ENCODE data around the gene HECTD1. TPM values are rescaled to one million over a fixed set of nuclear protein-coding genes. Genes with fewer than 3 reads are reported as not detected.
"Not testable (repeated sequence)": the region's sequence is repeated elsewhere in the genome, so short reads cannot be mapped to it uniquely, and the experiment has no call there.

HECTD1 gene
- total RNA-seq, 4 donors from 2014 or later = 177 to 224 (median 206) TPM

DNA sequence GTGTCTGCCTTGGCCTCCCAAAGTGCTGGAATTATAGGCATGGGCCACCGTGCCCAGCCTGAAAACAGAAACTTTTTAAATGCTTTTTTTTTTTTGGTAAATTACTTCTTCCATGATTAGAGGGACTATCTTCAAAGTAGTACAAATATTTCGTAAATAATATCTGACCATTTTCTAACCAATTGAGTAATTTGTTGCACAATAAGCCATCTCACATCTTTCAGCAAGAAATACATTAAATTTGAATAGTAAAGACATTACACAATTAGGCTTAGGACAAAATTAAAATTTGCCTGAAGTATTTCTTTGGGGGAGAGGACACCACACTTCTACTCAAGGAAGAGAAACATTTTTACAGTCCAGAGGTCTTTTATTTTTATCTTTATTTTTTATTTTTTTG lies 96.7 kb downstream of the HECTD1 start:
- Histone ChIP-seq H3K4me3 (no peak overlapping the region), H3K9me3 (no peaks in the 10 kb centered on the region), H3K27me3 (no peaks in the 10 kb centered on the region), H3K36me3 (peaks cover 73 to 100% (median 91%) of the 10 kb centered on the region in 4 donors), H3K4me1 (no peaks in the 10 kb centered on the region), H3K27ac (replicated peaks in 1 of 4) (no peak overlapping the region)
- TF ChIP-seq CTCF (IDR thresholded peaks at IDR 0.05) (no peak), POLR2A (IDR thresholded peaks at IDR 0.05; ENCODE audit: low read depth) (no peak), EP300 (IDR thresholded peaks at IDR 0.05) (no peak), POLR2AphosphoS5 (IDR thresholded peaks at IDR 0.05) (no peak)
- no peak for DNase-seq (ENCODE audit: extremely low spot score)
- intact Hi-C loops (cut with DNase I) = no loop called here
- 81% methylated on average over 2 of the region's 2 CpGs for WGBS

DNA sequence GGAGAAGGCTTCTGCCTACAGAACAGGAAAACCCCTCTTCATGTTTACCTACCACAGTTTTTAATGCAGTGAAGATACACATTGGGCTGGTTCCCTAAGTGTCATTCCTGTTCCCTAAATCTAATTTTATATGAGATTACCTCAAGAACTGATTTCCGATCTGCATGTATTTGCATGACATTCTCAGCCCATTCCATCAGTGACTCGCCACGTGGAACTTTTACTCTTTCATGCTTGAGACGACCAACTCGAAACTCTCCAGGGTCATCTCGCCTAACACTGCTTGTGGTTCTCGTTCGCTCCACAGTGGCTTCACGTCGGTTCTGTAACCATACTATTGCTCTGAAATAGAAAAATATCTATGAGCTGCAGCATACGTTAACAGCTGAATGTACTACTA lies 98.3 kb downstream of the HECTD1 start:
- Histone ChIP-seq H3K4me3 (no peak overlapping the region), H3K27ac (replicated peaks in 1 of 4) (no peak overlapping the region), H3K4me1 (no peaks in the 10 kb centered on the region), H3K9me3 (no peaks in the 10 kb centered on the region), H3K36me3 (peaks cover 72 to 100% (median 92%) of the 10 kb centered on the region in 4 donors), H3K27me3 (no peaks in the 10 kb centered on the region)
- DNase-seq (ENCODE audit: extremely low spot score) = no peak
- no peak for TF ChIP-seq POLR2A (IDR thresholded peaks at IDR 0.05; ENCODE audit: low read depth)
- TF ChIP-seq POLR2AphosphoS5 (IDR thresholded peaks at IDR 0.05) = no peak
- no peak for TF ChIP-seq CTCF (IDR thresholded peaks at IDR 0.05)
- no peak for TF ChIP-seq EP300 (IDR thresholded peaks at IDR 0.05)
- intact Hi-C loops (cut with DNase I) = no loop called here
- 91% methylated on average over 11 of the region's 11 CpGs for WGBS

DNA sequence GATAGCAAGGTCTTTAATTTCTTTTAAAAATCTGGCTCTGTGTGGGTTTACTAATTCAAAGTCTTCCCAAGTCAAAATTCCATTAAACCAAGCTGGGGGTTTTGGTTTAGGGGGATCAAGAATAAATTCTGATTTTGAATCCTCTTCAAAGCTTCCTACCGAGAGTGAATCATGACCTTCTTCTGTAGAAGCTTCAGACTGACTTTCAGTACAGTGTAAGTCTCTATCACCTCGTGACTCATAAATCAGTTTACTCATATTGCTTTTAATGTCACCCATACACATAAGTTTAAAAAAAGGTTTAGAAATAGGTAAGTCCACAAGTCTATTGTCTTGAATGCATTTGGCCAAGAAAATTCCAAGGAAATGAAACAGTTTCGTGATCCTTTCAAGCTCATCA lies 100.8 kb downstream of the HECTD1 start:
- 83% methylated on average over 3 of the region's 3 CpGs for WGBS

GRCh38 chr14:31097081-31097480 lies 110.5 kb downstream of the HECTD1 start:
- DNase-seq (ENCODE audit: extremely low spot score) = no peak
- H3K36me3 ChIP-seq = peaks cover 27 to 49% (median 47%) of the 10 kb centered on the region in 4 donors
- intact Hi-C loops (cut with DNase I) = no loop called here
- WGBS = 92% methylated on average over 1 of the region's 1 CpG
- H3K27me3 ChIP-seq = no peaks in the 10 kb centered on the region
- peaks cover under 1 to 2% (median 1%) of the 10 kb centered on the region in 4 donors for H3K4me1 ChIP-seq
- no peak overlapping the region for H3K27ac ChIP-seq (replicated peaks in 1 of 4)
- TF ChIP-seq EP300 (IDR thresholded peaks at IDR 0.05) = no peak
- TF ChIP-seq POLR2A (IDR thresholded peaks at IDR 0.05; ENCODE audit: low read depth) = no peak
- TF ChIP-seq CTCF (IDR thresholded peaks at IDR 0.05) = no peak
- no peak for TF ChIP-seq POLR2AphosphoS5 (IDR thresholded peaks at IDR 0.05)
- no peaks in the 10 kb centered on the region for H3K9me3 ChIP-seq
- no peak overlapping the region for H3K4me3 ChIP-seq

More for the DNA sequence above, 100.8 kb downstream of the HECTD1 start:
- no peak for DNase-seq (ENCODE audit: extremely low spot score)
- TF ChIP-seq EP300 (IDR thresholded peaks at IDR 0.05) (no peak), POLR2AphosphoS5 (IDR thresholded peaks at IDR 0.05) (no peak), POLR2A (IDR thresholded peaks at IDR 0.05; ENCODE audit: low read depth) (no peak), CTCF (IDR thresholded peaks at IDR 0.05) (no peak)
- intact Hi-C loops (cut with DNase I) = no loop called here
- Histone ChIP-seq H3K27ac (replicated peaks in 1 of 4) (no peak overlapping the region), H3K27me3 (no peaks in the 10 kb centered on the region), H3K4me3 (no peak overlapping the region), H3K9me3 (no peaks in the 10 kb centered on the region), H3K36me3 (peaks cover 69 to 100% (median 90%) of the 10 kb centered on the region in 4 donors), H3K4me1 (no peaks in the 10 kb centered on the region)

GRCh38 chr14:31096255-31096654 lies 111.3 kb downstream of the HECTD1 start:
- intact Hi-C loops (cut with DNase I) = no loop called here
- TF ChIP-seq CTCF (IDR thresholded peaks at IDR 0.05) (no peak), EP300 (IDR thresholded peaks at IDR 0.05) (no peak), POLR2A (IDR thresholded peaks at IDR 0.05; ENCODE audit: low read depth) (no peak), POLR2AphosphoS5 (IDR thresholded peaks at IDR 0.05) (no peak)
- Histone ChIP-seq H3K27ac (replicated peaks in 1 of 4) (no peak overlapping the region), H3K36me3 (peaks cover 20 to 41% (median 40%) of the 10 kb centered on the region in 4 donors), H3K27me3 (no peaks in the 10 kb centered on the region), H3K4me1 (peaks cover 9 to 10% (median 9%) of the 10 kb centered on the region in 4 donors), H3K4me3 (no peak overlapping the region), H3K9me3 (no peaks in the 10 kb centered on the region)
- DNase-seq (ENCODE audit: extremely low spot score) = no peak
- WGBS = 93% methylated on average over 6 of the region's 6 CpGs

DNA sequence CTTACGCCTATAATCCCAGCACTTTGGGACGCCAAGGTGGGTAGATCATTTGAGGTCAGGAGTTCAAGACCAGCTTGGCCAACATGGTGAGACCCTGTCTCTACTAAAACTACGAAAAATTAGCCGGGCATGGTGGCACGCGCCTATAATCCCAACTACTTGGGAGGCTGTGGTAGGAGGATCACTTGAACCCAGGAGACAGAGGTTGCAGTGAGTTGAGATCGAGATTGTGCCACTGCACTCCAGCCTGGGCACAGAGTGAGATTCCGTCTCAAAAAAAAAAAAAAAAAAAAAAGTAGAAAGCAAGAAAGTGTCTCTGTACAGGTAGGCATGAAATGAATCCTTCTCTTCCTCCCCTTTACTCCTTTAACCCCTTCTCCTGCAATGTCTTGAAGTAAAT lies 111.8 kb downstream of the HECTD1 start:
- DNase-seq (ENCODE audit: extremely low spot score); H3K4me3 ChIP-seq; H3K9me3 ChIP-seq; H3K27me3 ChIP-seq; intact Hi-C loops (cut with DNase I); H3K27ac ChIP-seq (replicated peaks in 1 of 4): not testable (repeated sequence)
- WGBS = 97% methylated on average over 7 of the region's 8 CpGs
- H3K4me1 ChIP-seq = peaks cover 13 to 14% (median 14%) of the 10 kb centered on the region in 4 donors
- H3K36me3 ChIP-seq = peaks cover 16 to 36% (median 35%) of the 10 kb centered on the region in 4 donors
